Hepatic stellate cell (primary cell): ENCODE measurements around the gene GRID1.
"Not testable (repeated sequence)": the region's sequence is repeated elsewhere in the genome, so short reads cannot be mapped to it uniquely, and the experiment has no call there.

ENCODE experiments used
- DNase-seq: peaks from one replicate; pipeline ENCODE4 v3.0.0; 2011; ENCODE audit warnings: low spot score

GRID1 gene

DNA sequence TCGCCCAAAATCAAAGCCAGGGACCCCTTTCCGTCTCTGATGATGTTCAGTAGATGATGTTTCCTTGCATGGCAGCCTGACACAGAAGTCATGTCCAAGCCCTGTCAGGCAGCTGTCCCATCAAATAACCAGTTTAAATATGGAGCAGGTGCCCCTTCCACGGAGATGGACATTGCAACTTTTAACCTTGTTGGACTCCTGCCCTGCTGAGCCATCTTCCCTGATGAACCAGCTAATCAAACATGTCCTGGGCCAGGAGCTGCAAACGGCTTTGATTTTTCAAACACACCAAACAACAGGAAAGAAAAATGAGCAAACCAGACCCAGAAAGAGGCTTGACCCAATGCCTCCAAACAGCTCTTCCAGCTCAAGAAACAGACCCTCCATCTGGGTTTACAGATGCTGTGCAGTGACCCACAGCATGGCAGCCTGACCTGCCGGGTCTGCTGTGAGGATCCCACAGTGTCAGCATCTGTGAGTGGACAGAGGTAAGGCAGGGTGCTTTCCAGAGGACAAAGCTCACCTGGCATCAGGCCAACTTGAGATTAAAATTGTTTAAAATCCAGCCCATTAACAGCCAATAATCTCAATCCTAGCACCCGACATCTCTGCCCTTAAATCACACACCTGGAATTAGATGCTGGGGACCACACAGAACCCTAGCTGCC, 372.6 kb downstream of the GRID1 start:
- no peak for DNase-seq

DNA sequence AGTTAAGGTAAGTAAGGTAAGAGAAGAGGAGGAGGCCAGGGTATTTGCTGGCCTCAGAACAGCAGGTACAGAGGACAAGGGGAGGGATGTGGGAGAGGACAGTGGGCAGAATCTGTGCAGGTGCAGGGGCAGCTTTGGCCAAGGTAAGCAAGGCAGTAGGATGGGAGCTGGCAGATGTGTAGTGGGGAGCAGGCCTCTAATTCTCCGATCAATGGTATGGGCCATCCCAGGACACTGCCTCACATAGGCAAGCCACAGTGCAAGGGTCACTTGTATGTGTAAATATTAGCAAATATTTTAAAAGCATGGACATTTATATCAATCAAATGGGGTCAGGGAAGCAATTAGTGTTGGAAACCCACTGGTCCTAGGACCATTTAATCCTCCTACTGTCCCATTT, 373.5 kb downstream of the GRID1 start:
- no peak for DNase-seq

DNA sequence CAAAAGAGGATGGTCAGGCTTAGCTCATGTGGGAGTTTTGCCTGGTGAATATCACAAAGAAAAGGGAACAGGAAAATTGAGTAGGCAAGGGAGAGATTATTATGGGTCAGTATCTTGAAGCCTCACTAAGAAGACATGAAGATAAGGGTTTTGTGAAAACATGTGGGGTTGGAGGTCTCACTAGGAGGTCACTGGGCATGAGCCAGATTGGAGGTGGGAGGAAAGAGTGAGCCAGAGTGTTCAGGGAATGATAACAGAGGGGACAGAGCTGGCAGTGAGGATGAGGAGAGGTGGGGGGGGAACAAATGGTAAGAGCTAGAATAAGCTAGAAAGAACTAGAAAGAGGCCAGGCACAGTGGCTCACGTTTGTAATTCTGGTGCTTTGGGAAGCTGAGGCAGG, 374.3 kb downstream of the GRID1 start:
- no peak for DNase-seq

DNA sequence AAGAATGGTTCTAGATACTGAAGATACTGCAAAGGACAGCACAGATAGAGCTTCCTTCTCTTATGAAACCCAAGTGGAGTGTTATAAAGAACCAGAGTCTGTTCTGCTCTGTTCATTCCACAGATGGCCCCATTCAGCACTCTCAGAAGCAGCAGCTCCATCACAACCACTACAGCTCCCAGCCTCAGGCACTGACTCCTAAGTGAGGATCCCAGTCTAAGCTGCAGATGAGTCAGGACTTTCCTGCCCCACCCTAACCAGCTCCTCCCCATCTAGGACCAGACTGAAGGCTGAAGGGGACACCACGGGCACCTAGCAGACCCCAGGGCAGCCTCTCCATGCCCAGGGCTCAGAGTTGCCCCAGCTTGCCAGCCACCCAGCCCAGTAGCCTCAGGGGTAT, 379.8 kb downstream of the GRID1 start:
- DNase-seq, result no peak

DNA sequence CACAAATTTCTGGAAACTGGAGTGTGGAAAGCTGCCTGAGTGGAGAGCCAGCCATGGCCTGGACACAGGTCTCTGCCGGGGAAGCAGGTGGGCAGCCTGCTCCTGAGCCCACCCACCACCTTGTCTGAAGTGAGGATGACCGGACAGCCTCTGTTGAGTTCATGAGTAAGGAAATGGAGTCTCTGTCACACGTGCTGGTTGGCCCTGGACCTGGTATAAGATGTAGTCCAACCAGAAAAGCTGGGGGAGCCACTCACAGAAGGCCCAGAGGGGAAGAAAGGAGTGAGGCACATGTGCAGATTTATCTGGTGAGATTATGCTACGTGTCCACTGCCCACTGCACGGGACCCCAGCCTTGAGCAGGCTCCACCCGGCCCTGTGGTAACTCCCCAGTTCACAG, 383.5 kb downstream of the GRID1 start:
- no peak for DNase-seq

DNA sequence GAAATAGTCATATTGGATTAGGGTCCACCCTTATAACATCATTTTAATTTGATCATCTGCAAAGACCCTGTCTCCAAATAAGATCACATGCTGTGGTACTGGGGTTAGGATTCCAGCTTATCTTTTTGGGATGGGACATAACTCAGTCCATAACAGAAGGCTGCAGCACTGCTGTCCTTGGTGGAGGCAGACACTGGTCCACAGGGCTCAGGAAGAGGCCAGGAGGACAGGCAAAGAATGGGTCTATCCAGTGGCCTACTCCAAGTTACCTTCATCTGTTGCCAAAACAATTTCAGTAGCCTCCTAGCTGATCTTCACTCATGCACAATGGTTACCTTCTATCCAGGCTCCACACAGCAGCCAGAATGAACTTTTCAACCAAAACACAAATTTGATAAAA, 387.0 kb downstream of the GRID1 start:
- DNase-seq, result no peak

DNA sequence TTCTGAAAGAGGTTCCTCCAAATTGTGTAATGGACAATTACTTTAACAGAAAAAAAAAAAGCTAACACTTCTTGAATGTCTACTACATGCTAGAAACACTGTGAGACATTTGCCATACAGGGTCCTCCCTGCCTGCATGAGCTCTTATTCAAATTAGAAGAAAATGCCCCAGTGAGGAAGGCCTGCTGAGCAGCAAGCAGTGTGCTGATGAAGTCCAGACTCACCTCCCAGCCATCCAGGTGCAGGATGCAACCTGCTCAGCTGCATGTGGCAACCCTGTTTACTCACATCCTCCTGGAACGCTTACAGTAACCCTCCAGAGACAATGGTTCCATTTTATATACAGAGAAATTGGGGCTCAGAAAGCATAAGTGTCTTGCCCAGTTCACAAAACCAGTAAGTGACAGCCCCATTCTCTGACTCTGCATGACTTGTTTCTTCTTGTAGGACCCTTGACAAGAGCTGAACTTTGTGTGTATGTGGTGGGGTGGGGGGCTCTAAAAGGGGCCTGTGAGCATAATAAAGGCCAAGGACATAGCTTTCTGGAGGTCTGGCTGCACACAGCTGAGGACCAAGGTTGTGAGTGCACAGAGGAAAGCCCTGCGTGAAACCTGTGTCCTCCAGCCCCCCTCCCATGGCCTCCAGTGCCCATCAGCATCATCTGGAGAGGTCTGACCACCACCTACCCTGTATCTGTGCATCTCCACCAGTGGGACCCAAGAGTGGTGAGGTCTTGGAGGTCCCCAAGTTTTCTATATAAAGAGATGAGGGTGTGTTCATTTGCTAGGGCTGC, 387.8 kb downstream of the GRID1 start:
- no peak for DNase-seq

DNA sequence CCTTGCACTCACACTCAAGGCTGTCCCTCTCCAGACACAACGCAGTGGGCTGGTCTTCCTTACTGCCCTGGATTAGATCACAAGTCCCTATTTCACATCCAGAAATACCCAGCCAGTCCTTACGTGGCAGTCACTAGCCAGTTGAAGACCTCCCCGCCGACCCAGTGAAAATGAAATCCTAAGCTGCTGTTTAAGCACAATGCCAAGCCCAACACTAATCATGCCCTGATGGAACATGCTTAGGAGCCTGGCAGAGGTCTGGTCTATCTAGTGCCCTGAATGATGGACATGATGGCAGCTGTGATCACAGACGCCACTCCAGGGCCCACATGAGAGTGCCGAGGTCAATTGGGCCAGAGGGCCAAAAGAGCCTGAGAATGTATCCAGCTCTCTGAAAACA, 389.0 kb downstream of the GRID1 start:
- no peak for DNase-seq

DNA sequence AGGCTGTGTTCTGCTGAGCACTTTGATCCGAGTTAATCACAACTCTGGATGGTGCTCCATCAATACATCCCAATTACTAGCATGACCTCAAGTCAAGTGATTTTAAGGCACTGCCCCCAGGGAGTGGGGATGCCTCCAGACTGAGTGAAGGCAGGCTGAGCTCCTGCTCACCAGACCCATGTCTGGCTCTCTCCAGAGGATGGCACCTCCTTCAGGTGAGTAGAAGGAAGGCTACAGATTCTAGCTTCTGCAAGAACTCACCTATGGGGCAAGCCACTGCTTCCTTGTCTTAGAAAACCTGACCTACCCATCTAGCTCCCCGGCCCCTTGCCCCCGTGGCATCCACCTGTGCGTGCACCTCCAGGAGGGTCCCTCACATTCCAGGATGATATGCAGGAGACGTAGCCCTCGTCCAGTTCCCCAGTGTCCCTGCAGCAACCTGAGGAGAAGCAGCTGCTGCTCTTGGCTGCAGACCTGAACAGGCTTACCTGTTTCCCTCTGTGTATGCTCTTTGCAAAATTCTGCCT, 390.3 kb downstream of the GRID1 start:
- no peak for DNase-seq

DNA sequence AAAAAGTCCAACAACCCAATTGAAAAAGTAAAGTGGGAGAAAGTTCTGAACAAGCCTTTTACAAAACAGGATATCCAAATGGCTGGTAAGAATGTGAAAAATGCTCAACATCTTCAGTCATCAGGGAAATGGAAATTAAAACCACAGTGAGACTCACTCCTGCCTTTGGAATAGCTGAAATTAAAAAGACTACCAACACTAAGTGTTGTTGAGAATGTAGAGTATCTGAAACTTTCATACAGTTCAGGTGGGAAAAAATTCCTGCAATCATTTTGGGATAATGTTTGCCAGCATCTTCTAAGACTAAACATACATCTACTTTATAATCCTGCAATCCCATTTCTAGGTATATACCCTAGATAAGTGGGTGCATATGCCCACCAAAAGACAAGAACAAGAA, 395.1 kb downstream of the GRID1 start:
- DNase-seq, result no peak

DNA sequence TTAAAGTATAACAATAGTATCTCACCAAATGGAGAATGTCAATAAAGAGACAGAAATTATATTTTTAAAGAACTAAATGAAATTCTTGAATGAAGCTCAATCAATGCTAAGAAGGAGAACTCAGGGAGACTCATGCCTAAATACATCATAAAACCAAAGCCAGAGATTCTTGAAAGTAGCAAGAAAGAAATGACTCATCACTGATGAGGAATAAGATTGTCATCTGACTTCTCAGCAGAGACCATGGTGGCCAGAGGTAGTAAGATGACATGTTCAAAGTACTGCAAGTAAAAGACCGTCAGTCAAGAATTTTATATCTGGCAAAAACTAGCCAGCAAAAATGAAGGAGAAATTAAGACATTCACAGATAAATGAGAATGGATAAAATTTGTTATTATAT, 399.0 kb downstream of the GRID1 start:
- DNase-seq, result no peak

DNA sequence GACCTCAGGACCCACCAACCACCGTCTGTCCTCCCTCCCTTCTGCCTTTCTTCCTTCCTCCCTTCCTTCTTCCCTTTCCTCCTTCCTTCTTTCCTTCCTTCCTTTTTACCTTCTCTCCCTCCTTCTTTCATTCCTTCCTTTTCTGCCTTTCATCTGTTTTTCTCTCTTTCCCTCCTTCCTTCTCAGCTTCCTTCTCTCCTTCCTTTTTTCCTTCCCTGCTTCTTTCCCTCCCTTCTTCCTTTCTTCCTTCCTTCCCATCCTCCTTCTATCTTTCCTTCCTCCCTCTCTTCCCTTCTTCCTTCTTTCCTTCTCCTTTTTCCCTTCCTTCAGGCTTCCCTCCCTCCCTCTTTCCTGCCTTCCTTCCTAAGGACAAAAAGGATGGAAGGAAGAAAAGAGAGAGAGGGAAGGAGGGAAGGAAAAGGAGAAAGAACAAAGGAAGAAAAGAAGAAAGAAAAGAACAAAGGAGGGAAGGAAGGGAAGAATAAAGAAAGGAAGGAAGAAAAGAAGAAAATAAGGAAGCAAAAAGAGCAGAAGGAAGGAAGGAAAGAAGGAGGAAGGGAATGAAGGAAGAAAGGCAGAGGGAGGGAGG, 405.0 kb downstream of the GRID1 start:
- no peak for DNase-seq

DNA sequence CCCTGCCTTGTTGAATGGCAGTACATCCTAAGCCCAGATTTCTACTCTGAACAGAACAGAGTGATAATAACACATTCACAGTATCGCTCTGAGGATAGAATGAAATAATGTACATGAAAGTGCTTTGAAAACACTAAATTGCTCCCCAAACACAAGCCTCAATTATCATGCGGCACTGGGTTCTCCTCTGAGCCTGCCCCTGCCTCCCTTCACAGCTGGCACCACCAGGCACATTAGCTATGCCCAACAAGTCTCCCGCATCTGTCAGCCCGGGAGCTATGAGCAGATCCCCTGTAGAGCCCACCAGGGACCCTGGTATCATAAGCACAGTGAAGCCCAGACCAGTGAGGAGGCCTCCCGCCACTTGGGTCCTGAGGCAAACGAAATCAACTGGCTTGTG, 405.5 kb downstream of the GRID1 start:
- DNase-seq, result no peak

DNA sequence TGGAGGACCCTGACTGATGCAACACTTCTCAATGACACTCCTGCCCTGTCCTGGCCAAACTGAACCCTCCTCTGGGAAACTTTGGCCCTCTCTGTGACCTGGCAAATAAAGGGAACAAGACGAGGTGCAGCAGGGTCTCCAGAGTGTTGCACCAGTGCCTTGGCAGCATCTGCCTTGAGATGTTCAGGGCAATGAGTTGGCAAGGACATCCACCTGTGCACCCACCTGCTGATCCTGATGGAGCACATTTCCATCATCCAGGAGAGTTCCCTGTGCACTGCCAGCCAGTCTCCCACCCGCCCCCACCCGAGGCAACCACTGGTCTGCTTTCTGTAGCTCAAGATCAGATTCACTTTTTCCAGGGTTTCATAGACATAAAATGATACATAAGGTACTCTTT, 407.4 kb downstream of the GRID1 start:
- DNase-seq, result no peak

DNA sequence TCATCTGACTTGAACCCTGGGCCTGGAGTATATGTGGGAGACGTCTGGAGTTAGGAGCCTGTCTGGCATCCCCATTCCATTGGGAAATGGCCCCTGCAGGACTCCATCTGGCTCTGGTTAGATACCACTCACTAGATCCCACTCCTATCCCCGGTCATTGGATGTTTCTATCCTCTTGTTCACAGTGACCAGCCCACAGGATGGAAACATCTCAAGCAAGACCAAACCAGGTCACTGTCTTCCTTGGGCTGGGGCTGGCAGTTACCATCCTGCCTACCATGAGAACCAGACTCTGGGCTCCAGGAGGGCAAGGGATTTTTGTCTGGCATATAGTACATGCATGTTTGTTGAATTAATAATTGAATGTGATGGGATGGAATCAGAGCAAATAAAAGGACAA, 415.7 kb downstream of the GRID1 start:
- no peak for DNase-seq

DNA sequence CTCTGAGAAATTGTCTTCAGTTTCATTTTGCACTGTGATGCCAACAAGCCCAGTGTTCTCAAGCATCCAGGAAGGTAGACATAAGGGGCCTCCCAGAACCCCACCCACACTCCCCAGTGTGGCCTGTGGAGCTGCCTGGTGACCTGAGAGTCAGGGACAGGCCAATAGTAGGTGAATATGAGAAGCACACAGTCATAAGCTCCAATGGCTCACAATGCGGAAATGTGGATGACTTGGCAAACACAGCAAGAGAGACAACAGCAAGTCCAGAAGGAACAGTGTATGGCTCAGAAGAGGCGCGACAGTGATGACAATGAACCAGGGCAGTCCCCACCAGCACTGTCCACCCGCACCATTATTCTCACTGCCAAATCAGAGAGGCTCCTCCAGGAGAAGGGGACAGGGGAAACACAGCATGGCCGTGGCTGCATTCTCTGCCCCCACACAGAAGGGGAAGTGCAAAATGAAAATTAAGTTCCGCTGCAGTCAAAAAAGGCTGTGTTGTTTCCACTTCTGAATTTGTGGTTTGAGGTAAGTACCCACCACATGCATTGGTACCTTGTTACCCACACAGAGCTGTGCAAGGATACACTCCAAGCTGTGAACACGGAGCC, 419.8 kb downstream of the GRID1 start:
- DNase-seq, result no peak

DNA sequence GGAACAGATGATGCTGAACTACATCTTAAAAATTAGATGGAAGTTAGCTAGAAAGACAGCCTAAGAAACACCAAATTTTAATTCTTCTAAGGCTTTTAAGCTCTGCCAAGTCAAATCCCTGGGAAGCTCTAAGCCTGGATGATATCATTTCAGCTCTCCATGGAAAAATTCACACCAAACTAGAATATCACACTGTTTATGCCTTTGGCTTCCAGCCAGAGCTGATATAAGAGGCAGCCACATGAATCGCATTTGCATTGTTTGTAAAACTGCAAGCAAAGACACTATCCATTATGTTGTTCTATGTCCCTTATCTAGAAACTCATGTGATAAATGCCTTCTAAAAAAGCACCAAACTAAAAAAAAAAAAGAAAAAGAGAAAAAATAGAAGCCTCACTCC, 430.4 kb downstream of the GRID1 start:
- no peak for DNase-seq

DNA sequence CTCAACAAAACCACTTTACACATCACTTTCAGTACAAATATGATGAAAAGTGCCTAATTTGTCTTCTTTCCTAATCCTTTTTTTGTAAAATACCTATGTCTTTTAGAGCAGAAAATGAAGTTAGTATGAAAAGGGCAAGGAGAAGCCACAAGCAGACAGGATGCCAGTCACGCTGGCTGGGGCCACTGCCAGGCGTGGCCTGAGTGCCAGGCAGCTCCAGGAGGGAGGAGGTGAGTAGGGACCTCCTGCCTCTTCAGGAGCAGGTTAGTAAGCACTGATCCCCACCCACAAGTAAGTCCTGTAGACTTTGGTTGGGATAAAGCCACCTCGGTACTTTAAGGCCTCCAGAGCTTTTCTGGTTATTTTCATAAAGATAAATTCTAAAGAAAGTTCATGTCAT, 432.0 kb downstream of the GRID1 start:
- no peak for DNase-seq

DNA sequence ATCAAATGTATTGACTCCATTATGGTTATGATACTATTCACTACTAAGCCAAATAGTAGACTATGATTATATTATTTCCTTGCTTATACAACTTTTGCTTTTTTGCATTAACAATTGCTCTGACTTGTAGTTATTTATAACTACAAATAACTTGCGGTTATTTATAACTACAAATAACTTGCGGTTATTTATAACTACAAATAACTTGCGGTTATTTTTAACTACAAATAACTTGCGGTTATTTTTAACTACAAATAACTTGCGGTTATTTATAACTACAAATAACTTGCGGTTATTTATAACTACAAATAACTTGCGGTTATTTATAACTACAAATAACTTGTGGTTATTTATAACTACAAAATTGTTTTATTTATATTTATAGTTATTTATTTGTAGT, 436.6 kb downstream of the GRID1 start:
- DNase-seq, result not testable (repeated sequence)

DNA sequence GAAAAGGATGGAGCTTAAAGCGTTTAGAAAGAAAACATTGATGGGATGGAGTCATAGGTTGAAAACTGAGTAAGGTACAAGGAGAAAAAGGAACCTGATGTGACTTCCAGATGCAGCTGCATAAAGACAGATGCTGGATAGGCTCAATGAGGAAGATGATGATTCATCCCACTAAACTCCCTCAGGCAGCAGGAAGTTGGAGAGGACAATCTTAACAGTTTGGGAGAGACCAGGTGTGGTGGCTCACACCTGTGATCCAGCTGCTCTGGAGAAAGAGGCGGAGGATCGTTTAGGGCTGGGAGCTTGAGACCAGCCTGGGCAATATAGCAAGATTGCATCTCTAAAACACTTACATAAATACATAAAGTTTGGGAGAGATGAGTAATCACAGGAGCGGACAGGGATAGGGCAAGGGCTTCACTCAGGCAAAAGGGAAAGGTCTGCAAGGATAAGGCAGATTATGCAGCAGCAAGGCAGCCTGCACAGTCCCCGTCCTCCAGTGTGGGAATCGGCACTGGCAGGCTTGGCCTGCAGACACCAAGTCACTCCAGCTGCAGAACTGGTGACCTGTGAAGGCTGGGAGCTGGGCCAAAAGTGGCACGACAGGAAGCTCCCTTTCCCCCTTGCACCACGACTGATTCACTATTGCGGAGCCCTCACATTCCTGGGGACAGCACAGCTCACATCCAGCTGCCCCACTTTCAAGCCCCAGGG, 438.5 kb downstream of the GRID1 start:
- no peak for DNase-seq

DNA sequence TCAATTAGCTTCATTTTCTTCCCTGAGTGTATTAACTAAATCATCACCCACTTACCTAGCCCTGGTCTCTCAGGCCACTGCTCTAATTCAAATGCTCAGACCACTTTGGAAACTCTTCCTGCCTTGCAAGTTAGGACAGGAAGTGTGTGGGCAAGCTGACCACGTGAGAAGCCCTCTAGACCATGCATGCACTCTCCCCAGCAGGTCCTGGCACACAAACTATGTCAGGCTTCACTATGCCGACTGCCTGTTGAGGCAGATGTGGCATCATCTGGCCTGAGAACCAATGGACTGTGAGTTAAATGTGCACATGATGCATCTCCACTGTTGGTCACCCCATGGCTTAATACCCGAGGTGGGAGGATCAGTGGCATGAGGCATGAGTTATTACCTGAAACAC, 439.6 kb downstream of the GRID1 start:
- no peak for DNase-seq

DNA sequence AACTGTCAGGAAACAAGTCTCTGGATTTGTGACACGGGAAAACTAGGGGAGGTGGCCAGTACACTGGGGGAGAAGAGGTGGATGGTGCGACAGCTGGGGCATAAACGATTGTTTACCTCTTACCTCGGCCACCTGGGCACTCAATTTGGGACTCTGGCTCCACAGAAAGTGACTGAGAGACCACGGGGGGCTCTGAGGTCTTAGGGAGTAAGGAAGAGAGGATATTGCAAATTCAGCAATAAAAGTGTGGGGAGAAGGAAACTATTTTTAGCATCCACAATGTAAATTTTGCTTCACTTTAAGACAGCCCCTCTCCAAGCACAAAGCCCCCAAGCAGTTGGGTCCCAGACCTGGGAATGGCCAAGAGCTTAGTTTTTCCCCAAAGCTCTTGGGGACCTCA, 440.5 kb downstream of the GRID1 start:
- DNase-seq, result no peak
